Mucosa of descending colon (tissue), 3 donors: ENCODE measurements around the gene PPP2R5C. TPM values are rescaled to one million over a fixed set of nuclear protein-coding genes. Genes with fewer than 3 reads are reported as not detected.
"Not testable (repeated sequence)": the region's sequence is repeated elsewhere in the genome, so short reads cannot be mapped to it uniquely, and the experiment has no call there.

Experiments
- ATAC-seq: fragments of 200-7000 bp; cut with Tn5 transposase; one replicate; pipeline ENCODE4 v1.9.1; 2020; ENCODE audit warnings: mild to moderate bottlenecking, moderate library complexity
- DNase-seq, 3 donors: peaks; one replicate each; pipeline ENCODE4 v3.0.0-alpha.2; 2020
- H3K36me3 ChIP-seq: fragments of 200-600 bp; one replicate; pipeline ENCODE4 v1.8.0; 2021; ENCODE audit warnings: low read depth, mild to moderate bottlenecking
- H3K4me1 ChIP-seq: fragments of 200-600 bp; one replicate; pipeline ENCODE4 v1.8.0; 2021; ENCODE audit warnings: low read depth, mild to moderate bottlenecking
- H3K4me3 ChIP-seq: fragments of 200-600 bp; one replicate; pipeline ENCODE4 v1.8.0; 2021; ENCODE audit warnings: mild to moderate bottlenecking
- H3K9me3 ChIP-seq: fragments of 200-600 bp; one replicate; pipeline ENCODE4 v1.8.0; 2021; ENCODE audit warnings: mild to moderate bottlenecking
- intact Hi-C, 2 donors: fragments of 100-400 bp; cut with DNase I in 1 of 2; cut with micrococcal nuclease in 1 of 2; formaldehyde crosslinking; loops; one replicate each; pipeline versions ENCODE4 v1.11.0 to v1.11.1; 2022; cut with DNase I, micrococcal nuclease
- total RNA-seq, 3 donors: library from RNA; stranded (reverse); fragmentation: NEBNext Ultra II Directional in 2 of 3; extraction: Animal tissue kit (Norgen Biotek cat#: 25700) in 2 of 3; gene quantifications; one replicate each; pipeline versions ENCODE4 v1.2.1 to v1.2.4, GENCODE V29; 2021 to 2023
- TF ChIP-seq, protein P1 (sequence below): fragments of 200-600 bp; IDR thresholded peaks from one replicate; pipeline ENCODE4 v1.8.0; 2022; ENCODE audit warnings: antibody characterized with exemption, mild to moderate bottlenecking
- donor health status: DM: no; HTN: no; CAD: no; lungs with moderate emphysema.
- donor health status: DM: no; HTN: no; CAD: no.
- donor health status: DM: no; HTN: yes; CAD: no.

PPP2R5C gene
- total RNA-seq, 3 donors from 2014 or later = 131 to 173 (median 160) TPM

- H3K4me3 ChIP-seq = no peak overlapping the region
- ATAC-seq (no peak), DNase-seq (no peak)
- peaks cover 10% of the 10 kb centered on the region for H3K4me1 ChIP-seq
- H3K9me3 ChIP-seq = no peaks in the 10 kb centered on the region
- no peaks in the 10 kb centered on the region for H3K36me3 ChIP-seq
- intact Hi-C loops = no loop called here
- TF ChIP-seq, protein P1, sequence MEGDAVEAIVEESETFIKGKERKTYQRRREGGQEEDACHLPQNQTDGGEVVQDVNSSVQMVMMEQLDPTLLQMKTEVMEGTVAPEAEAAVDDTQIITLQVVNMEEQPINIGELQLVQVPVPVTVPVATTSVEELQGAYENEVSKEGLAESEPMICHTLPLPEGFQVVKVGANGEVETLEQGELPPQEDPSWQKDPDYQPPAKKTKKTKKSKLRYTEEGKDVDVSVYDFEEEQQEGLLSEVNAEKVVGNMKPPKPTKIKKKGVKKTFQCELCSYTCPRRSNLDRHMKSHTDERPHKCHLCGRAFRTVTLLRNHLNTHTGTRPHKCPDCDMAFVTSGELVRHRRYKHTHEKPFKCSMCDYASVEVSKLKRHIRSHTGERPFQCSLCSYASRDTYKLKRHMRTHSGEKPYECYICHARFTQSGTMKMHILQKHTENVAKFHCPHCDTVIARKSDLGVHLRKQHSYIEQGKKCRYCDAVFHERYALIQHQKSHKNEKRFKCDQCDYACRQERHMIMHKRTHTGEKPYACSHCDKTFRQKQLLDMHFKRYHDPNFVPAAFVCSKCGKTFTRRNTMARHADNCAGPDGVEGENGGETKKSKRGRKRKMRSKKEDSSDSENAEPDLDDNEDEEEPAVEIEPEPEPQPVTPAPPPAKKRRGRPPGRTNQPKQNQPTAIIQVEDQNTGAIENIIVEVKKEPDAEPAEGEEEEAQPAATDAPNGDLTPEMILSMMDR = no peak
These were observed 34.5 kb downstream of the PPP2R5C start for GRCh38 chr14:101796016-101796415.

- H3K4me1 ChIP-seq = peaks cover 9% of the 10 kb centered on the region
- DNase-seq (no peak), ATAC-seq (no peak)
- no peak overlapping the region for H3K4me3 ChIP-seq
- intact Hi-C loops = no loop called here
- no peaks in the 10 kb centered on the region for H3K36me3 ChIP-seq
- TF ChIP-seq, protein P1 = no peak
- H3K9me3 ChIP-seq = no peaks in the 10 kb centered on the region
These were observed 35.0 kb downstream of the PPP2R5C start for GRCh38 chr14:101796479-101796878.

GRCh38 chr14:101797856-101798255, 36.3 kb downstream of the PPP2R5C start:
- ATAC-seq (no peak), DNase-seq (no peak)
- Histone ChIP-seq H3K9me3 (no peaks in the 10 kb centered on the region), H3K36me3 (no peaks in the 10 kb centered on the region), H3K4me3 (no peak overlapping the region), H3K4me1 (no peaks in the 10 kb centered on the region)
- intact Hi-C loops = no loop called here
- TF ChIP-seq, protein P1 = no peak

- H3K4me3 ChIP-seq, intact Hi-C loops, DNase-seq, H3K36me3 ChIP-seq, H3K9me3 ChIP-seq, ATAC-seq, H3K4me1 ChIP-seq: not testable (repeated sequence)
These were observed 42.9 kb downstream of the PPP2R5C start for GRCh38 chr14:101804373-101804772.

DNA sequence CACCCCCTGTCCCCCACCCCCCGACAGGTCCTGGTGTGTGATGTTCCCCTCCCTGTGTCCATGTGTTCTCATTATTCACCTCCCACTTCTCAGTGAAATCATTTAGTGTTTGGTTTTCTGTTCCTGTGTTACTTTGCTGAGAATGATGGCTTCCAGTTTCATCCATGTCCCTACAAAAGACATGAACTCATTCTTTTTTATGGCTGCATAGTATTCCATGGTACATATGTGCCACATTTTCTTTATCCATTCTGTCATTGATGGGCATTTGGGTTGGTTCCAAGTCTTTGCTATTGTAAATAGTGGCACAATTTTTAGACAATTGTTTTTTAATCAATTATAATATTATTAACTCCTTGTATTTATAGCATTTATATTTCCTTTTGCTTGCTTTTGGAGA, 44.7 kb downstream of the PPP2R5C start:
- peaks cover 14% of the 10 kb centered on the region for H3K4me1 ChIP-seq
- H3K9me3 ChIP-seq, intact Hi-C loops, H3K4me3 ChIP-seq, DNase-seq, ATAC-seq, H3K36me3 ChIP-seq: not testable (repeated sequence)

DNA sequence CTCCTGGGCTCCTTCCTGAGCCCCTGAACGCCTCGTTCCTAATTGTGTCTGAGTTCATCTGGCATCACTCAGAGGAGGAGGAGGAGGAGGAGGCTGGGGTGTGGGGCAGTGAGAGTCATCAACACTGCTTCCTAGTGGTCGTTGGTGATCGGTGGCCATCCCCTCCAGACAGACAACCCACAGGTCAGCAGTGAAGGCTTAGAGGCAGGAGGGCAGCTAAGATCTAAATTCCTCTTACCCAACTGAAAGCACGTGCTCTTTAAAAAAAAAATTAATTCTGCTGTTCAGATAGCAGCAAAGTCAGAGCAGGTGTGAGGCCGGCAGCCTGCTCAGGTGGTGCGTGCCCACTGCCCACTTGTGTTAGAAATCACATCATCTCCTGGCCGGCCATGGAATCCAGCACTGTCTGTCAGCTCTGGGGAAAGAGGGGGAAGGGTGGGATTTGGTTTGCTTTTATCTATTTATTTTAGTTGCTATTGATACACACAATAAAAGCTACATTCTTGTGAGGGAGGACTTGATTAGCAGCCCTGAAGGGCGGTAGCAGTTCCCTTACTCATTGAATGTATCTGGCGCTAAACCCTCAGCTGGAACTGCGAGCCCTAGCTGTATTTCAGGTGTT, 46.6 kb downstream of the PPP2R5C start:
- TF ChIP-seq, protein P1 = no peak
- intact Hi-C loops = no loop called here
- Histone ChIP-seq H3K4me3 (no peak overlapping the region), H3K9me3 (no peaks in the 10 kb centered on the region), H3K4me1 (peaks cover 30% of the 10 kb centered on the region), H3K36me3 (no peaks in the 10 kb centered on the region)
- ATAC-seq = peak; percentile 0
- no peak for DNase-seq
